Sigmoid colon (tissue), 4 donors: ENCODE measurements around the gene ACTA1.

ENCODE experiments used
- EP300 ChIP-seq, 4 donors: sonication (generic); formaldehyde crosslinking; IDR thresholded peaks; one replicate each; pipeline ENCODE4 v1.6.1; 2017; ENCODE audit warnings: antibody characterized with exemption in 4 of 4
- POLR2A ChIP-seq, 2 donors: fragments of 450-650 bp; IDR thresholded peaks; one replicate each; pipeline ENCODE4 v1.6.1; 2016; ENCODE audit warnings: antibody characterized with exemption in 2 of 2, mild to moderate bottlenecking in 2 of 2, moderate library complexity in 2 of 2
- POLR2AphosphoS5 ChIP-seq, 4 donors: sonication (generic); formaldehyde crosslinking; IDR thresholded peaks; one replicate each; pipeline ENCODE4 v1.6.1; 2017; ENCODE audit warnings: antibody characterized with exemption in 4 of 4
- TF ChIP-seq, protein P1 (sequence below), 4 experiments: fragments of 450-650 bp in 3 of 4; fragments of 200-600 bp in 1 of 4; IDR thresholded peaks; one replicate each; pipeline ENCODE4 v1.5.1; 2016 to 2019; ENCODE audit warnings: antibody characterized with exemption in 4 of 4, mild to moderate bottlenecking in 3 of 4, moderate library complexity in 2 of 4

DNA sequence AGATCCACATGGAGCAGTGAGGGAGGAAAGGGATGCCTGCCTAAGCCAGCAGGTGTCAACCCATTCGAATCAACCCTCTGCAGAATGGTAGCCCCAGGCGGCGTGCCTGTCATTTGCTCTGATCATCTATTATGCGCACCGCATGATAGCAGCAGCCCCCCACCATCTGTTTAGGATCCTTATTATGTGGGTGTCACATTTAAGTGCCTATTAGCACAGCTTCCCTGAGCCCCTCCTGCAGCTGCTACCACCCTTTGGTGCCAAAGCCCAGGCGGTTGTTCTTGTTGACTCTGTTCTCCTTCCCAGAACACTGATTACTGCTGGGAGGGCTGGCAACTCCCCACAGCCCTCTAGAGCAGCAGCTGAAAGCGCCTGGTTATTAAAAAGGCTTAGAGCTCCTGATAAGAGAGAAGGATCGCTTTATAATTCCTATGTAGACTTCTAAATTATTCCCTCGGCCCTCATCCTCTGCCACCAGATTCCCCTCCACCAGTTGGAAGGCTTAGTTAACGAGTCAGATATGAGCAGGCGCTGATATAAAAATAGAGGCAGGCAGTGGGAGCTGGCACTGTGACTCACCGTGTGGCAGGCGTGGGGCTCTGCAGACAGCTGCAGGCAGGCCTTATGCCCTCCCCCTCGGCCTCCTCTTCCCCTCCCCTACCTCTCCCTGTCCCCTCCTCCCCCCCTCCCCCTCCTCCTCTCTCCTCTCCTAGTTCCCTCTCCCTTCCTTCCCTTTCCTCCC, 23.0 kb downstream of the ACTA1 start:
- no peak for TF ChIP-seq POLR2A (IDR thresholded peaks at IDR 0.05)
- TF ChIP-seq, protein P1, sequence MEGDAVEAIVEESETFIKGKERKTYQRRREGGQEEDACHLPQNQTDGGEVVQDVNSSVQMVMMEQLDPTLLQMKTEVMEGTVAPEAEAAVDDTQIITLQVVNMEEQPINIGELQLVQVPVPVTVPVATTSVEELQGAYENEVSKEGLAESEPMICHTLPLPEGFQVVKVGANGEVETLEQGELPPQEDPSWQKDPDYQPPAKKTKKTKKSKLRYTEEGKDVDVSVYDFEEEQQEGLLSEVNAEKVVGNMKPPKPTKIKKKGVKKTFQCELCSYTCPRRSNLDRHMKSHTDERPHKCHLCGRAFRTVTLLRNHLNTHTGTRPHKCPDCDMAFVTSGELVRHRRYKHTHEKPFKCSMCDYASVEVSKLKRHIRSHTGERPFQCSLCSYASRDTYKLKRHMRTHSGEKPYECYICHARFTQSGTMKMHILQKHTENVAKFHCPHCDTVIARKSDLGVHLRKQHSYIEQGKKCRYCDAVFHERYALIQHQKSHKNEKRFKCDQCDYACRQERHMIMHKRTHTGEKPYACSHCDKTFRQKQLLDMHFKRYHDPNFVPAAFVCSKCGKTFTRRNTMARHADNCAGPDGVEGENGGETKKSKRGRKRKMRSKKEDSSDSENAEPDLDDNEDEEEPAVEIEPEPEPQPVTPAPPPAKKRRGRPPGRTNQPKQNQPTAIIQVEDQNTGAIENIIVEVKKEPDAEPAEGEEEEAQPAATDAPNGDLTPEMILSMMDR (IDR thresholded peaks at IDR 0.05) = no peak
- TF ChIP-seq POLR2AphosphoS5 (IDR thresholded peaks at IDR 0.05) = no peak
- TF ChIP-seq EP300 (IDR thresholded peaks at IDR 0.05) = no peak
